Thymus (tissue), 11 donors: ENCODE data around the gene ADPRHL1. TPM values are rescaled to one million over a fixed set of nuclear protein-coding genes. Genes with fewer than 3 reads are reported as not detected.
"Not testable (repeated sequence)": the region's sequence is repeated elsewhere in the genome, so short reads cannot be mapped to it uniquely, and the experiment has no call there.

Experiments
- DNase-seq, 9 donors: peaks; one replicate each; pipeline ENCODE4 v3.0.0-alpha.2; 2013; ENCODE audit warnings: low spot score in 9 of 9, low read depth in 6 of 9, missing footprints in 1 of 9
- H3K27ac ChIP-seq, 2 donors: one replicate each; pipeline ENCODE4 v1.5.1; 2013; ENCODE audit warnings: control low read depth in 1 of 2, low read depth in 1 of 2, low read length in 1 of 2, mild to moderate bottlenecking in 1 of 2, moderate library complexity in 1 of 2
- H3K27me3 ChIP-seq, 2 donors: one replicate each; pipeline ENCODE4 v1.5.1; 2013; ENCODE audit warnings: low read length in 1 of 2; ENCODE audit not compliant: control insufficient read depth in 2 of 2, insufficient read depth in 1 of 2
- H3K36me3 ChIP-seq, 2 donors: one replicate each; pipeline ENCODE4 v1.5.1; 2013; ENCODE audit warnings: low read length in 1 of 2, mild to moderate bottlenecking in 1 of 2, moderate library complexity in 1 of 2; ENCODE audit not compliant: control insufficient read depth in 2 of 2, insufficient read depth in 2 of 2
- H3K4me1 ChIP-seq, 2 donors: one replicate each; pipeline ENCODE4 v1.5.1; 2013; ENCODE audit warnings: low read length in 2 of 2; ENCODE audit not compliant: control insufficient read depth in 2 of 2, insufficient read depth in 2 of 2
- H3K4me3 ChIP-seq, 2 donors: one replicate each; pipeline ENCODE4 v1.5.1; 2013; ENCODE audit warnings: low read length in 2 of 2, control low read depth in 1 of 2, mild to moderate bottlenecking in 1 of 2
- H3K9me3 ChIP-seq, 2 donors: one replicate each; pipeline ENCODE4 v1.5.1; 2013; ENCODE audit warnings: low read length in 1 of 2, mild to moderate bottlenecking in 1 of 2; ENCODE audit not compliant: control insufficient read depth in 2 of 2, insufficient read depth in 1 of 2
- WGBS: extraction: QIAGEN DNeasy Blood & Tissue Kit; methylation state at CpG from one replicate; pipeline ENCODE4 v1.1.7; 2013; 5-methylcytosine and 5-hydroxymethylcytosine counted together
- polyA plus RNA-seq: library from polyadenylated mRNA; stranded (reverse); fragments of 200-250 nt; gene quantifications from one replicate; pipeline ENCODE4 v1.2.3, GENCODE V29; 2013
- total RNA-seq: library from RNA; stranded (reverse); fragments of 120-200 nt; gene quantifications from one replicate; pipeline ENCODE4 v1.2.4, GENCODE V29; 2013
- donor health status: healthy.

Gene ADPRHL1
- total and polyA plus RNA-seq, 2 donors: 1.2 to 1.6 TPM

DNA sequence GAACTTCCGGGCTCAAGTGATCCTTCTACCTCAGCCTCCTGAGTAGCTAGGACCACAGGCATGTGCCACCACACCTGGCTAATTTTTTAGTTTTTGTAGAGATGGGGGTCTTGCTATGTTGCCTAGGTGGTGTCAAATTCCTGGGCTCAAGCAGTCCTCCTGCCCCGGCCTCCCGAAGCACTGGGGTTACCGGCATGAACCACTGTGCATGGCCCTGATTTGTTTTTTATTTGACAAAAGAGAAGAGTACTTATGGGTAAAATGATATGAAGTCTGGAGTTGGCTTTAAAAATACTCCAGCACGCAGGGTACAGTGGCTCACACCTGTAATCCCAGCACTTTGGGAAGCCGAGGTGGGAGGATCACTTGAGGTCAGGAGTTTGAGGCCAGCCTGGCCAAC lies 84.9 kb downstream of the ADPRHL1 start:
- not testable (repeated sequence) for H3K4me3 ChIP-seq, H3K27ac ChIP-seq, H3K4me1 ChIP-seq, H3K36me3 ChIP-seq, H3K9me3 ChIP-seq, DNase-seq
- peaks cover 11 to 29% of the 10 kb centered on the region in 2 donors for H3K27me3 ChIP-seq
- 96% methylated on average over 6 of the region's 6 CpGs for WGBS

- Histone ChIP-seq H3K9me3 (peaks cover 0 to 7% of the 10 kb centered on the region in 2 donors), H3K27ac (no peak overlapping the region), H3K4me3 (no peak overlapping the region), H3K4me1 (no peaks in the 10 kb centered on the region), H3K36me3 (no peaks in the 10 kb centered on the region), H3K27me3 (peaks cover 11 to 34% of the 10 kb centered on the region in 2 donors)
- WGBS: 80% methylated on average over 6 of the region's 6 CpGs
- no peak for DNase-seq
These were observed 85.5 kb downstream of the ADPRHL1 start for GRCh38 chr13:113367771-113368170.

- H3K4me3 ChIP-seq: no peak overlapping the region
- H3K27me3 ChIP-seq: peaks cover 15 to 41% of the 10 kb centered on the region in 2 donors
- WGBS: 93% methylated on average over 15 of the region's 15 CpGs
- H3K27ac ChIP-seq: no peak overlapping the region
- no peak for DNase-seq
- no peaks in the 10 kb centered on the region for H3K4me1 ChIP-seq
- H3K36me3 ChIP-seq: no peaks in the 10 kb centered on the region
- H3K9me3 ChIP-seq: peaks cover 0 to 7% of the 10 kb centered on the region in 2 donors
These were observed 86.2 kb downstream of the ADPRHL1 start for GRCh38 chr13:113367020-113367560.

DNA sequence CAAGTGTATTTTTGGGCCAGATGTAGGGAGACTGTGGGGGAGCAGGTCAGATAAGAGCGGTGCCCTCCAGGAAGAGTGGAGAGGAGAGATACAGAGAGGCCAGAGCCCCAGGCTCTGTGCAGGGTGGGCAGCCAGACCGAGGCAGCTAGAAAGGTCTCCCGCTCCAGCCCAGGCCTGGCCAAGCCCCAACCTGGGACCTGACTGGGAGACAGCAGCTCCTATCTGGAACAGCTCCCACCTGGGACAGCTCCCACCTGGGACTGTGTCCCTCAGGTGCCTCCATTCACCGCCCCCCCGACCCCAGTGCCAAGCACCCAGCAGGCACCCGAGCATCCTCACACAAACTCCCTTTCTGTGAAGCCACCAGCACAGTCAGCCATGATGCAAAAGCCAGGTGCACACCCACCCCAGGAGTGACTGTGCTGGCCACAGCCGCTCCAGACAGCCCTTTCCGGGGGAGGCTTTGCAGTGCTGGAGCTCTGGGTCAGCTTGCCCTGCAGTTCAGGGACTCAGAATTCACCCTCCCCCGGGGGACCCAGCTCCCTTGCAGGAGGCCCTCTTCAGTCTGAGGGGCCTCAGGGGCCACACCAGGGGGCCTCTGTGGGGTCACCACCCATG lies 87.2 kb downstream of the ADPRHL1 start:
- no peak overlapping the region for H3K4me3 ChIP-seq
- peaks cover 15 to 51% of the 10 kb centered on the region in 2 donors for H3K27me3 ChIP-seq
- 94% methylated on average over 9 of the region's 9 CpGs for WGBS
- no peak overlapping the region for H3K27ac ChIP-seq
- no peaks in the 10 kb centered on the region for H3K4me1 ChIP-seq
- peaks cover 0 to 6% of the 10 kb centered on the region in 2 donors for H3K9me3 ChIP-seq
- no peak for DNase-seq
- H3K36me3 ChIP-seq: no peaks in the 10 kb centered on the region

- H3K27me3 ChIP-seq: peaks cover 15 to 55% of the 10 kb centered on the region in 2 donors
- no peak for DNase-seq
- no peaks in the 10 kb centered on the region for H3K4me1 ChIP-seq
- H3K36me3 ChIP-seq: no peaks in the 10 kb centered on the region
- no peak overlapping the region for H3K4me3 ChIP-seq
- peaks cover 0 to 4% of the 10 kb centered on the region in 2 donors for H3K9me3 ChIP-seq
- no peak overlapping the region for H3K27ac ChIP-seq
- 96% methylated on average over 22 of the region's 22 CpGs for WGBS
These were observed 87.7 kb downstream of the ADPRHL1 start for GRCh38 chr13:113365583-113365970.

GRCh38 chr13:113364901-113365582 lies 88.2 kb downstream of the ADPRHL1 start:
- no peak for DNase-seq
- Histone ChIP-seq H3K27me3 (peaks cover 15 to 60% of the 10 kb centered on the region in 2 donors), H3K9me3 (peaks cover 0 to 4% of the 10 kb centered on the region in 2 donors), H3K36me3 (no peaks in the 10 kb centered on the region), H3K4me3 (peak overlapping the region in 1 of 2 donors; percentile 36), H3K4me1 (no peaks in the 10 kb centered on the region), H3K27ac (no peak overlapping the region)
- WGBS: 88% methylated on average over 41 of the region's 41 CpGs

DNA sequence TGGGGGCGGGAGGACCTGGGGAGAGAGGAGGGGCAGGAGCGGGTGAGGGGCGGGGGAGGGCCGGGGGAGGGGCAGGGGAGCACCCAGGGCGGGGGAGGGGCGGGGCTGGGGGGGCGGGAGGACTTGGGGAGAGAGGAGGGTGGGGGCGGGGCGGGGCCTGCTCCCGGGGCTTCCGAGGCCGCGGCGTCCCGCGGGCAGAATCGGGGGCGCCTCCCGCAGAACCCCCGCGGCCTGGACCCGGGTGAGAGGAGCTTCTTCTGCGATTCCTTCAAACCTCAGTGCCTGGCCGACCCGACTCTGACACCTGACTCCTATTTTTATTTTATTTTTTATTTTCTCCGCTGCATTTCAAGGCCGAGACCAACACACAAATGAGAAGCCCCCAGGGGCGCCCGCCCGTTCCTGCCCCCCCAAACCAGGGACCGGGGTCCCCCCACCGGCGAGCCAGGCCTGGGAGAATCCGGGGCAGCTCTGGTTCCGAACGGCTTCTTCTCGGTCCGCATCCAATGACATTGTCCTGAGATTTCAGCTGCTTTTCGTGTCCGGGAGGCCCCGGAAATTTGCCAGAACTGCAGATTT lies 88.9 kb downstream of the ADPRHL1 start:
- Histone ChIP-seq H3K4me1 (no peaks in the 10 kb centered on the region), H3K36me3 (no peaks in the 10 kb centered on the region), H3K4me3 (peak overlapping the region in 1 of 2 donors; percentile 36), H3K9me3 (peaks cover 0 to 4% of the 10 kb centered on the region in 2 donors), H3K27ac (no peak overlapping the region), H3K27me3 (peaks cover 17 to 66% of the 10 kb centered on the region in 2 donors)
- WGBS: 22% methylated on average over 33 of the region's 41 CpGs
- peak in 1 of 9 donors; percentile 22 for DNase-seq

GRCh38 chr13:113361406-113361805 lies 91.9 kb downstream of the ADPRHL1 start:
- Histone ChIP-seq H3K4me3 (no peak overlapping the region), H3K36me3 (no peaks in the 10 kb centered on the region), H3K27ac (no peak overlapping the region), H3K4me1 (no peaks in the 10 kb centered on the region), H3K9me3 (peaks cover 0 to 4% of the 10 kb centered on the region in 2 donors), H3K27me3 (peaks cover 17 to 68% of the 10 kb centered on the region in 2 donors)
- WGBS: 9% methylated on average over 7 of the region's 7 CpGs
- no peak for DNase-seq

GRCh38 chr13:113360446-113360845 lies 92.8 kb downstream of the ADPRHL1 start:
- Histone ChIP-seq H3K9me3 (peaks cover 0 to 4% of the 10 kb centered on the region in 2 donors), H3K27ac (no peak overlapping the region), H3K4me3 (no peak overlapping the region), H3K27me3 (peaks cover 14 to 59% of the 10 kb centered on the region in 2 donors), H3K4me1 (no peaks in the 10 kb centered on the region), H3K36me3 (no peaks in the 10 kb centered on the region)
- WGBS: over 99% methylated on average over 6 of the region's 6 CpGs
- no peak for DNase-seq
